ENCODE measurements around the gene PACS1.

PACS1 gene

GRCh38 chr11:66178183-66178582 lies 108.1 kb downstream of the PACS1 start:
- Histone ChIP-seq H3K36me3 (peaks cover 7% of the 10 kb centered on the region), H3K27me3 (no peaks in the 10 kb centered on the region), H3K9me3 (no peaks in the 10 kb centered on the region), H3K4me1 (ENCODE audit: control insufficient read depth in 1 of 2, insufficient read depth in 1 of 2, low read depth in 1 of 2, low read length in 1 of 2) (no peaks in the 10 kb centered on the region), H3K4me3 (ENCODE audit: low read depth in 1 of 2, low read length in 1 of 2) (no peak overlapping the region), H3K27ac (no peak overlapping the region)
- TF ChIP-seq CTCF (IDR thresholded peaks at IDR 0.05), result no peak

GRCh38 chr11:66178871-66179270 lies 108.8 kb downstream of the PACS1 start:
- Histone ChIP-seq H3K27ac (no peak overlapping the region), H3K36me3 (peaks cover under 1% of the 10 kb centered on the region), H3K9me3 (no peaks in the 10 kb centered on the region), H3K4me1 (ENCODE audit: control insufficient read depth in 1 of 2, insufficient read depth in 1 of 2, low read depth in 1 of 2, low read length in 1 of 2) (no peaks in the 10 kb centered on the region), H3K4me3 (ENCODE audit: low read depth in 1 of 2, low read length in 1 of 2) (no peak overlapping the region), H3K27me3 (no peaks in the 10 kb centered on the region)
- TF ChIP-seq CTCF (IDR thresholded peaks at IDR 0.05), result no peak

GRCh38 chr11:66181632-66182315 lies 111.7 kb downstream of the PACS1 start:
- TF ChIP-seq CTCF (IDR thresholded peaks at IDR 0.05), result no peak
- H3K9me3 ChIP-seq, result no peaks in the 10 kb centered on the region

GRCh38 chr11:66183494-66184048 lies 113.5 kb downstream of the PACS1 start:
- no peaks in the 10 kb centered on the region for H3K4me1 ChIP-seq (ENCODE audit: control insufficient read depth in 1 of 2, insufficient read depth in 1 of 2, low read depth in 1 of 2, low read length in 1 of 2)
- no peak for TF ChIP-seq CTCF (IDR thresholded peaks at IDR 0.05)
- peak overlapping the region; percentile 41 for H3K27ac ChIP-seq
- H3K4me3 ChIP-seq (ENCODE audit: low read depth in 1 of 2, low read length in 1 of 2), result no peak overlapping the region
- no peaks in the 10 kb centered on the region for H3K9me3 ChIP-seq
- H3K27me3 ChIP-seq, result no peaks in the 10 kb centered on the region
- no peaks in the 10 kb centered on the region for H3K36me3 ChIP-seq

More at GRCh38 chr11:66181632-66182315, 111.7 kb downstream of the PACS1 start:
- H3K27me3 ChIP-seq, result no peaks in the 10 kb centered on the region
- no peaks in the 10 kb centered on the region for H3K36me3 ChIP-seq
- H3K4me3 ChIP-seq (ENCODE audit: low read depth in 1 of 2, low read length in 1 of 2), result no peak overlapping the region
- H3K27ac ChIP-seq, result no peak overlapping the region
- no peaks in the 10 kb centered on the region for H3K4me1 ChIP-seq (ENCODE audit: control insufficient read depth in 1 of 2, insufficient read depth in 1 of 2, low read depth in 1 of 2, low read length in 1 of 2)

- Histone ChIP-seq H3K27ac (no peak overlapping the region), H3K27me3 (no peaks in the 10 kb centered on the region), H3K9me3 (no peaks in the 10 kb centered on the region), H3K4me3 (ENCODE audit: low read depth in 1 of 2, low read length in 1 of 2) (no peak overlapping the region), H3K36me3 (no peaks in the 10 kb centered on the region), H3K4me1 (ENCODE audit: control insufficient read depth in 1 of 2, insufficient read depth in 1 of 2, low read depth in 1 of 2, low read length in 1 of 2) (no peaks in the 10 kb centered on the region)
- no peak for TF ChIP-seq CTCF (IDR thresholded peaks at IDR 0.05)
Observed at GRCh38 chr11:66184728-66185127, 114.7 kb downstream of the PACS1 start.

Data from neutrophil (primary cell).